ENCODE results near the gene NACC2. TPM values are rescaled to one million over a fixed set of nuclear protein-coding genes. Genes with fewer than 3 reads are reported as not detected.

Gene NACC2
- 1 to 10 TPM; 3.0 to 6.9 (median 5.0) TPM for polyA plus RNA-seq (ENCODE audit: insufficient read depth in 1 of 5, insufficient read length in 5 of 5, low replicate concordance in 1 of 5)
- long read RNA-seq, donor 1, full-length matches to known transcripts: 2 of 2 reads
- long read RNA-seq, donor 1, partial matches to known transcripts: 0 of 2 reads
- long read RNA-seq, donor 1, other reads (novel, unspliced or antisense): 0 of 2 reads
- long read RNA-seq, donor 2, full-length matches to known transcripts: 1 of 1 reads
- long read RNA-seq, donor 2, partial matches to known transcripts: 0 of 1 reads
- long read RNA-seq, donor 2, other reads (novel, unspliced or antisense): 0 of 1 reads
- long read RNA-seq, donor 3, full-length matches to known transcripts: 1 of 1 reads
- long read RNA-seq, donor 3, partial matches to known transcripts: 0 of 1 reads
- long read RNA-seq, donor 3, other reads (novel, unspliced or antisense): 0 of 1 reads
- long read RNA-seq, donor 4, full-length matches to known transcripts: 2 of 2 reads
- long read RNA-seq, donor 4, partial matches to known transcripts: 0 of 2 reads
- long read RNA-seq, donor 4, other reads (novel, unspliced or antisense): 0 of 2 reads
- long read RNA-seq, donor 5: 0 reads
- long read RNA-seq, donor 6, full-length matches to known transcripts: 3 of 3 reads
- long read RNA-seq, donor 6, partial matches to known transcripts: 0 of 3 reads
- long read RNA-seq, donor 6, other reads (novel, unspliced or antisense): 0 of 3 reads
- long read RNA-seq, donor 7: 0 reads
- long read RNA-seq, donor 8: 0 reads

- DNase-seq: no peak
Measured at GRCh38 chr9:136095070-136096058, at the start of gene NACC2. NACC2 (minus strand) TSS chr9:136095289; CDS start chr9:136050521, 44,768 bp downstream.

- no peak for DNase-seq
Measured at GRCh38 chr9:136144450-136144849, 49.4 kb upstream of the NACC2 start.

DNA sequence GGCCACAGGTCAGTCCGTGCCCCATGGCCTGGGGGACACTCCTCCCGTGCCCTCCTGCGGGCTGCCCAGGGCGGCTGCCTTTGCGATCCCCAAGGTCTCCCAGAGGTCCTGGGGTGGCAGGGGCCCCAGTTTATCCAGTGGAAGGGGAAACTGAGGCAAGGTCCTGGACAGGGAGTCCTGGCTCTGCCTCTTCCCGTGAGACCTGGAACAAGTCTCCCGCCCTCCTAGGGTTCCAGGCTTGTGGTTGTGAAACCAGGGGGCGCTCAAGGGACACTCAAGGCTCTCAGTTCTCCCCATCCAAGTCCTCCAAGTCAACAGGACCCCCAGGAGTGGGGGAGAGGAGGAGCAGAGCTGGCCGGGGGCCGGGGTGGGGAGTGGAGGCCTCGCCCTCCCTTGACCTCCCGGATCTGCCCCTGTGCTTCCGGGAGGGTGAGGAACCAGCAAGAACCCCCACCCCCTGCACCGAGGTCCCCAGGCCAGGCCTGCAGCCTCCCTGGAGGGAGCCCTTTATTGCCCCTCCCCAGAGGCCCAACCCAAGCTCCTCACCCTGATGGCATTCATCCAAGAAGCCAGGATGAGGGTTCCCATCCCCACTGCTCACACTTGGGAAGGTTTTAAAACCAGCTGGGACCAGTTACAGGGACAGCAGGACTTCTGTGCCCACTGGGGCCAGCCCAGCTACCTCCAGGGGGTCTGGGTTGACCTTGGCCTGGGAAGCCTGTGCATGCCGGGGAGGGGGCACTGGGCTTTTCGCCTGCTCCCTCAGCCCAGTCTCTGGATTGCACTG is 48.3 kb upstream of the NACC2 start:
- no peak for DNase-seq

GRCh38 chr9:136142859-136143214 is 47.7 kb upstream of the NACC2 start:
- DNase-seq: no peak

DNA sequence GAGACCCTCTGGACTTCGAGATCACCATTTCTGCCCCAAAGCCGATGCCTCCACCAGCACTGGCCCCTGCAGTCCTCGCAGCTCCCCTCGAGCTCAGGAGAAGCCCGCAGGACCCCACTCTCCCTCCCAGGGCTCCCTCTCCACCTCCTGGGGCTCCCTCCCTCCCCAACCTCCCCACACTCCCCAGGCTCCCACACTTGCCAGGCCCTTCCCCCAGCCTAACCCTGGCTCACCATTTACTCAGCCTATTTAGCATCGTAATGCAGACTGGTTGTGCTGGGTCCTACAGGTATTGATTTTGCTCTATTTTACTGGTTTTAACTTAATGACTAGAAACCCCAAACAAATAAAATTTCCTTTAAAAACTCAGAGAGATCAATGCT is 47.3 kb upstream of the NACC2 start:
- DNase-seq: no peak

DNA sequence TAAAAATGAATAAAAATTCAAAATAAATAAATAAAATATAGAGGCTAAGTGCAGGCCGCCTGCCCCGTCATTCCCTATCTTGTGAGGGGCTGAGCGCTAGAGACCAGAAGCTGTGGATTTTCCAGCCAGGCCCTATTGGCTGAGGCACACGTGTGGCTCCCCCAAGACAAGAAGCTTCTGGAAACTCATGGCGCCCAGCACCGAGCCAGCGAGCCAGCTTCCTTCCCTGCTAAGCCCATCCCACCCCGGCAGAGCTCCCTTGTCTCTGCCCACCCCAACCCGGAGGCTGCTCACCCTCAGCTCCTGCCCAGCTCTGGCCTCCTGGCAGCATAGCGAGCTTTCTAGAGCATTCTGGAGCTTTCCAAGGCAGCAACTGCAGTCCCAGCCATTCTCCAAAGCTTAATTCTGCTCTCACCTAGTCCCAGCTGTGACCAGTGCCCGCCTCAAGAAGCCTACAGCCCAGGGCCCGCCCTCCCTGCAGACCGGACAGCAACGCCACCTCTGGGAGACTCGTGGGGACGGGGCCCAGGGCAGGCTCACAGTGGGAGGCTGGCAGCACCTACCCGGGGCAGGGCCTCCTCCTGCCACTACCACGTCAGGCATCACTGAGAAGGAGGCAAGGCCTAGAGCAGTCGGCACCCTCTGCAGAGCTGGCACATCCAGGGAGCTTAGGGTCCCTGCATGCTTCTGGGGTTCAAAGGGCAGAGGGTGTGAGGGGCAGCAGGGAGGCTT is 46.8 kb upstream of the NACC2 start:
- DNase-seq: no peak

DNA sequence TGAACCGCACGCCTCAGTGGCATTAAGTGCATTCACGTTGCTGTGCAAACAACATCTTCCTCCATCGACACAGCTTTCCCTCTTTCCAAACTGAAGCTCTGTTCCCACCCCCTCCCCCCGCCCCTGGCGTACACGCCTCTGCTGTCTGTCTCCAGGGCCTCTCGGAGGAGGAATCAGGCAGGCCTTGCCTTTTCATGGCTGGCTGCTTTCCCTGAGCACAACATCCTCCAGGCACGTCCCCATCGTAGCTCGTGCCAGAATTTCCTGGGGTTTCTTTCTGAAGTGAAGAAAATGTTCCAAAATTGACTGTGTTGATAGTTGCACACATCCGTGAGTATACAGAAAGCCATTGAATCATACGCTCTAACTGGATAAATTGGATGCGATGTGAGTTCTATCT is 45.9 kb upstream of the NACC2 start:
- DNase-seq: no peak

GRCh38 chr9:136140046-136140445 is 45.0 kb upstream of the NACC2 start:
- no peak for DNase-seq

- DNase-seq: no peak
Measured at GRCh38 chr9:136138566-136138965, 43.5 kb upstream of the NACC2 start.

- DNase-seq: no peak
Measured at GRCh38 chr9:136137321-136138265, 42.5 kb upstream of the NACC2 start.

- DNase-seq: no peak
Measured at GRCh38 chr9:136136127-136136925, 41.2 kb upstream of the NACC2 start.

DNA sequence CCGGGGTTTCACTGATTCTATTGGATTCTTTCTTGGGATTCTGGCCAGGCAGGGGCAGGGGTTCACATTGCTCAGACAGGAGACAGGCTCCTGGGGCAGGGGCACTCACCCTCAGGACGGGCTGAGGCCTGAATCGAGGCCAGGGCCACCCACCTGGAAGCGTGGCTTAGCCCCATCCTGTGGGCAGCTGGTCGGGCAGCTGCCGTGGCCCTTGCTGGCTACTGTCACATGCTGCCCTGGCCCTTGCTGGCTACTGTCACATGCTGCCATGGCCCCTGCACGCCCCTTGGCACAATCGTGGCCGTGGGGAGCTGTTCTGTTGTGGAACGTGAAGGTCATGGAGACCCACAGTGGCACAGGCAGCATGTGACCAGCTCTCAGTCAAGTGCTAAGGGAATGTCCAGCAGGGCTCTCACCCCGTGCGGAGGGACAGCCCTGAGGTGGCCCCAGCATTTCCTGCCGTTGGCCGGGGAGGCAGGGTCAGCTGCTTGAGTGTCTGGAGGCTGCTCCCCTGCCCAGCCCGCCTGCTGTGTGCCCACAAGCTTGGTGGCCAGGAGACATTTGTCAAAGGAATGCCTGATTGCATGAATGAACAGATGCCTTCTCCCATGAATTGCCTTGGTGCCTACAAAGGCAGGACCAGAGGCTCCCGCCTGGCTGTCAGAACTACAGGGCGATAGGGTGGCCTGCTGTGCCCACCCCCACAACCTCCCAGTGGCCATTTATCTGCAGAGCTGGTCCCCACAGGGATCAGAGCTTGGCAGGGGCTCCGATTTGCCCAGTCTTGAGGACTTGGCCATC is 40.4 kb upstream of the NACC2 start:
- no peak for DNase-seq

- no peak for DNase-seq
Measured at GRCh38 chr9:136133959-136134484, 38.9 kb upstream of the NACC2 start.

DNA sequence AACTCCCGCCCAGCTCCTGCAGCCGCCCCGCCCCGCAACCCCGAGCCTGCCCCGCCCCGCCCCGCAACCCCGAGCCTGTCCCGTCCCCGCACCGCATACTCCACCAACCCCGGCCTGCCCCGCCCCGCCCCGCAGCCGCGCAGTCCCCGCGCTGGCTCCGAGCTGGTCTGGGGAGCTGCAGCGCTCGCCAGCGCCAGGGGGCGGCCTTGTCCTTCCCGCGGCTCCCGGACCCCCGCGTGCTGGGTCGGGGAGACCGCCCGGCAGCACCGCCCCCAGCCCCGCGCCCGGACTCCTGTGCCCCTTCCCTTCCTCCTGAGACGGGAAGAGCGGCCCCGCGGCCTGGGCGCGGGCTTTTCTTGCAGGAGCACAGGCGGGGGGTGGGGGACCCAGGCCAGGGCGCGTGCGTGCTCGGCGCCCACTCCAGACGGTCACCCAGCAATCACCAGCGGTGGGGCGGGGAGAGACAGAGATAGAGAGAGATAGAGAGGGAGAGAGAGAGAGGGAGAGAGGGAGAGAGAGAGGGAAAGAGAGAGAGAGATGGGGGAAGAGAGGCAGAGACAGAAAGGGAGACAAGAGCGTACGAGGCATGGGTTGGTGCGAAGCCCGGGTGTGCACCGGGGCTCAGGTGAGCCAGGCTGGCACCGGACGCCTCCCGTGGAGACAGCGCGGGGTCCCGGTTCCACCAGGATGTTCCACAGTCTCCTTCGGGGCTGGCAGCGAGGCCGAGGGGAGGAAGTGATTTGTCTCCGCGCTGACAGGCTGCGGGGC is 38.3 kb upstream of the NACC2 start:
- DNase-seq: no peak

- DNase-seq: no peak
Measured at GRCh38 chr9:136132512-136133050, 37.5 kb upstream of the NACC2 start.

Measured in right lung (tissue), 10 donors.